Right atrium auricular region (tissue), 2 donors: Measurements from ENCODE around the gene MED4. TPM values are rescaled to one million over a fixed set of nuclear protein-coding genes. Genes with fewer than 3 reads are reported as not detected.

Source experiments
- DNase-seq: peaks from one replicate; pipeline ENCODE4 v3.0.0-alpha.2; 2019; ENCODE audit warnings: low spot score
- H3K27ac ChIP-seq, 2 donors: fragments of 200-600 bp; sonication (generic); 1 replicate in 1 of 2; 2 replicates in 1 of 2; pipeline ENCODE4 v1.5.1; 2016 to 2019
- H3K27me3 ChIP-seq, 2 donors: fragments of 200-600 bp; sonication (generic); one replicate each; pipeline versions ENCODE4 v1.5.1 to v1.6.0; 2017 to 2019
- H3K36me3 ChIP-seq: fragments of 200-600 bp; sonication (generic); one replicate; pipeline ENCODE4 v1.5.1; 2016
- H3K4me1 ChIP-seq, 2 donors: fragments of 200-600 bp; sonication (generic); one replicate each; pipeline versions ENCODE4 v1.5.1 to v1.6.0; 2017 to 2019
- H3K4me3 ChIP-seq, 2 donors: fragments of 200-600 bp; sonication (generic); 1 replicate in 1 of 2; 2 replicates in 1 of 2; pipeline ENCODE4 v1.5.1; 2017 to 2019; ENCODE audit warnings: mild to moderate bottlenecking in 1 of 2, moderate library complexity in 1 of 2
- H3K9me3 ChIP-seq, 2 donors: fragments of 200-600 bp; sonication (generic); one replicate each; pipeline ENCODE4 v1.5.1; 2019
- total RNA-seq, 2 donors: library from RNA; depleted of rRNA; stranded (reverse); fragments of >200 nt; gene quantifications; one replicate each; pipeline ENCODE4 v1.1.0, GENCODE V29; 2016
- TF ChIP-seq, protein P1 (sequence below), 2 donors: fragments of 200-600 bp; sonication (generic); IDR thresholded peaks; one replicate each; pipeline ENCODE4 v1.5.1; 2019; ENCODE audit warnings: antibody characterized with exemption in 2 of 2

MED4 gene
- total RNA-seq, 2 donors from 2014 or later = 35.7 to 39.5 TPM

- TF ChIP-seq, protein P1, sequence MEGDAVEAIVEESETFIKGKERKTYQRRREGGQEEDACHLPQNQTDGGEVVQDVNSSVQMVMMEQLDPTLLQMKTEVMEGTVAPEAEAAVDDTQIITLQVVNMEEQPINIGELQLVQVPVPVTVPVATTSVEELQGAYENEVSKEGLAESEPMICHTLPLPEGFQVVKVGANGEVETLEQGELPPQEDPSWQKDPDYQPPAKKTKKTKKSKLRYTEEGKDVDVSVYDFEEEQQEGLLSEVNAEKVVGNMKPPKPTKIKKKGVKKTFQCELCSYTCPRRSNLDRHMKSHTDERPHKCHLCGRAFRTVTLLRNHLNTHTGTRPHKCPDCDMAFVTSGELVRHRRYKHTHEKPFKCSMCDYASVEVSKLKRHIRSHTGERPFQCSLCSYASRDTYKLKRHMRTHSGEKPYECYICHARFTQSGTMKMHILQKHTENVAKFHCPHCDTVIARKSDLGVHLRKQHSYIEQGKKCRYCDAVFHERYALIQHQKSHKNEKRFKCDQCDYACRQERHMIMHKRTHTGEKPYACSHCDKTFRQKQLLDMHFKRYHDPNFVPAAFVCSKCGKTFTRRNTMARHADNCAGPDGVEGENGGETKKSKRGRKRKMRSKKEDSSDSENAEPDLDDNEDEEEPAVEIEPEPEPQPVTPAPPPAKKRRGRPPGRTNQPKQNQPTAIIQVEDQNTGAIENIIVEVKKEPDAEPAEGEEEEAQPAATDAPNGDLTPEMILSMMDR (IDR thresholded peaks at IDR 0.05) = peak; percentile 96 to 97
- peak; percentile 92 for DNase-seq
- Histone ChIP-seq H3K27me3 (no peaks in the 10 kb centered on the region), H3K27ac (peak within 1 kb of the TSS; percentile 96 to 99), H3K4me3 (peak within 1 kb of the TSS; percentile 62 to 87), H3K4me1 (peaks cover 0 to 11% of the 10 kb centered on the region in 2 donors), H3K9me3 (no peaks in the 10 kb centered on the region), H3K36me3 (peaks cover 15% of the 10 kb centered on the region)
Observed at GRCh38 chr13:48037346-48038173, 57.3 kb downstream of the MED4 start, which contains the start of gene NUDT15. TSS of gene NUDT15 (plus strand) at chr13:48037726. CDS start at chr13:48037747, 21 bp downstream.

GRCh38 chr13:48029859-48030258 lies 65.0 kb downstream of the MED4 start:
- H3K27me3 ChIP-seq = no peaks in the 10 kb centered on the region
- H3K36me3 ChIP-seq = no peaks in the 10 kb centered on the region
- no peak overlapping the region for H3K4me3 ChIP-seq
- no peak overlapping the region for H3K27ac ChIP-seq
- no peaks in the 10 kb centered on the region for H3K9me3 ChIP-seq
- H3K4me1 ChIP-seq = no peaks in the 10 kb centered on the region
- no peak for DNase-seq
- TF ChIP-seq, protein P1 (IDR thresholded peaks at IDR 0.05) = no peak

DNA sequence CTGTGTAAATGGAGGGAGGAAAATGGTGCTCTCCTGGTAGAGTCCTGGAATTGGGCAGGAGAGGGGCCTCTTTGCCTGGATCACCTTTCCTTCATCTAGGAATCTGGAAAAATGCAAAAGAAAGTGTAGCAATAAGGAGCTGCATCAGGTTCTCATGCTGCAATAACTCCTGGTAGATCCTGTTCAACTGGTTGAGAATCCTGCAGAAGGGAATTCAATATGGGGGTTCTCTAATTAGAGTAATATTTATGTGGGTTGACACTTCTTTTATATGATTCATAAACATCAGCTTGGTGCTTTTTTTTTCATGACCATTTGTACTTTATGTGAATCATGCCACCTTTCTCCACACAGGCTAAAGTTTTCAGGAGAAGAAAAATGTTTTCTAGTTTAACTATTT lies 66.8 kb downstream of the MED4 start:
- Histone ChIP-seq H3K9me3 (no peaks in the 10 kb centered on the region), H3K27ac (no peak overlapping the region), H3K27me3 (no peaks in the 10 kb centered on the region), H3K4me3 (no peak overlapping the region), H3K4me1 (no peaks in the 10 kb centered on the region), H3K36me3 (no peaks in the 10 kb centered on the region)
- DNase-seq = no peak
- TF ChIP-seq, protein P1 (IDR thresholded peaks at IDR 0.05) = no peak

Other genes with a start within 250 kb of the MED4 start
- gene SUCLA2, start 93.8 kb downstream of the MED4 start, total RNA-seq = 10 to 100 TPM; 50.3 to 98.3 TPM
- 10 to 100 TPM in 1 of 2 donors, 1 to 10 TPM in 1; 5.0 to 10.7 TPM for gene NUDT15, start 57.4 kb downstream of the MED4 start, total RNA-seq
- gene ITM2B, start 138.1 kb upstream of the MED4 start, total RNA-seq = 100 to 1,000 TPM; 495 to 570 TPM
- gene RB1, start 208.6 kb upstream of the MED4 start, total RNA-seq = 10 to 100 TPM; 24.3 to 27.1 TPM